ENCODE data around the gene TEX55. TPM values are rescaled to one million over a fixed set of nuclear protein-coding genes. Genes with fewer than 3 reads are reported as not detected.

TEX55 gene
- polyA plus RNA-seq, 1 donor from 2014 or later = not detected

DNA sequence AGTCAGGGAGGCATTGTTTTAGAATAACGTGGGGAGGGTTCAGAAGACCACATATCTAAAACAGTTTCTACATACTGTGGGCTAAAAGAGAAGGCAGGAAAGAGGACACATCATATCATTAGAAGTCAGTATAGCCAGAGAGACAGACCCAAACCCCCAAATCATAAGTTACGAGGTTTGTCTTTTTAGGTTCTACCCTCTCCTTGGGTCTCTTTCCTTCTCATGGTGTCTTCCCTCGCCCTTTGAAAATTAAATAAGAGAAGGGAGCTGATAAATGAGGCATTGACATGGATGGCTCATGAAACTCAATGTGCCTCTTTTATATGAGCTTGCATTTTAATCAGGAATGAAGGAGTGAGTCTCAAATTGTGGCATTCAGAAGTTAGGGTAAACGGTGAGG lies 30.8 kb downstream of the TEX55 start:
- Histone ChIP-seq H3F3A (ENCODE audit: insufficient read depth, low read length, poor library complexity, severe bottlenecking) (no peaks in the 10 kb centered on the region), H2AFZ (ENCODE audit: low read depth, low read length) (no peak overlapping the region), H3K9me3 (ENCODE audit: low read length) (no peaks in the 10 kb centered on the region), H3K27me3 (ENCODE audit: insufficient read depth, low read depth, low read length) (no peaks in the 10 kb centered on the region), H3K9ac (ENCODE audit: low read length) (no peak overlapping the region), H3K36me3 (ENCODE audit: insufficient read depth, low read length) (no peaks in the 10 kb centered on the region), H3K4me2 (ENCODE audit: low read length) (no peak overlapping the region), H3K27ac (ENCODE audit: low read length) (no peak overlapping the region), H3K4me3 (ENCODE audit: low read length) (no peak overlapping the region), H3K9me2 (ENCODE audit: insufficient read depth, low read length) (no peaks in the 10 kb centered on the region), H4K20me1 (ENCODE audit: insufficient read depth) (peaks cover 3% of the 10 kb centered on the region), H3K79me2 (replicated peaks; ENCODE audit: insufficient read depth, low read length) (no peaks in the 10 kb centered on the region)
- TF ChIP-seq, protein P1, sequence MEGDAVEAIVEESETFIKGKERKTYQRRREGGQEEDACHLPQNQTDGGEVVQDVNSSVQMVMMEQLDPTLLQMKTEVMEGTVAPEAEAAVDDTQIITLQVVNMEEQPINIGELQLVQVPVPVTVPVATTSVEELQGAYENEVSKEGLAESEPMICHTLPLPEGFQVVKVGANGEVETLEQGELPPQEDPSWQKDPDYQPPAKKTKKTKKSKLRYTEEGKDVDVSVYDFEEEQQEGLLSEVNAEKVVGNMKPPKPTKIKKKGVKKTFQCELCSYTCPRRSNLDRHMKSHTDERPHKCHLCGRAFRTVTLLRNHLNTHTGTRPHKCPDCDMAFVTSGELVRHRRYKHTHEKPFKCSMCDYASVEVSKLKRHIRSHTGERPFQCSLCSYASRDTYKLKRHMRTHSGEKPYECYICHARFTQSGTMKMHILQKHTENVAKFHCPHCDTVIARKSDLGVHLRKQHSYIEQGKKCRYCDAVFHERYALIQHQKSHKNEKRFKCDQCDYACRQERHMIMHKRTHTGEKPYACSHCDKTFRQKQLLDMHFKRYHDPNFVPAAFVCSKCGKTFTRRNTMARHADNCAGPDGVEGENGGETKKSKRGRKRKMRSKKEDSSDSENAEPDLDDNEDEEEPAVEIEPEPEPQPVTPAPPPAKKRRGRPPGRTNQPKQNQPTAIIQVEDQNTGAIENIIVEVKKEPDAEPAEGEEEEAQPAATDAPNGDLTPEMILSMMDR (IDR thresholded peaks at IDR 0.05; ENCODE audit: poor library complexity, severe bottlenecking) = no peak
- TF ChIP-seq TAF1 (IDR thresholded peaks at IDR 0.05; ENCODE audit: low read depth) (no peak), MXI1 (conservative IDR thresholded peaks at IDR 0.05; ENCODE audit: poor library complexity, severe bottlenecking) (no peak), EZH2 (IDR thresholded peaks at IDR 0.05; ENCODE audit: borderline replicate concordance, insufficient read depth, low read length, poor library complexity, severe bottlenecking) (no peak), POLR2AphosphoS5 (IDR thresholded peaks at IDR 0.05) (no peak), EP300 (conservative IDR thresholded peaks at IDR 0.05; ENCODE audit: poor library complexity, severe bottlenecking) (no peak), SMC3 (conservative IDR thresholded peaks at IDR 0.05; ENCODE audit: poor library complexity) (no peak), RAD21 (conservative IDR thresholded peaks at IDR 0.05) (no peak)
- TF ChIP-seq, protein P2, sequence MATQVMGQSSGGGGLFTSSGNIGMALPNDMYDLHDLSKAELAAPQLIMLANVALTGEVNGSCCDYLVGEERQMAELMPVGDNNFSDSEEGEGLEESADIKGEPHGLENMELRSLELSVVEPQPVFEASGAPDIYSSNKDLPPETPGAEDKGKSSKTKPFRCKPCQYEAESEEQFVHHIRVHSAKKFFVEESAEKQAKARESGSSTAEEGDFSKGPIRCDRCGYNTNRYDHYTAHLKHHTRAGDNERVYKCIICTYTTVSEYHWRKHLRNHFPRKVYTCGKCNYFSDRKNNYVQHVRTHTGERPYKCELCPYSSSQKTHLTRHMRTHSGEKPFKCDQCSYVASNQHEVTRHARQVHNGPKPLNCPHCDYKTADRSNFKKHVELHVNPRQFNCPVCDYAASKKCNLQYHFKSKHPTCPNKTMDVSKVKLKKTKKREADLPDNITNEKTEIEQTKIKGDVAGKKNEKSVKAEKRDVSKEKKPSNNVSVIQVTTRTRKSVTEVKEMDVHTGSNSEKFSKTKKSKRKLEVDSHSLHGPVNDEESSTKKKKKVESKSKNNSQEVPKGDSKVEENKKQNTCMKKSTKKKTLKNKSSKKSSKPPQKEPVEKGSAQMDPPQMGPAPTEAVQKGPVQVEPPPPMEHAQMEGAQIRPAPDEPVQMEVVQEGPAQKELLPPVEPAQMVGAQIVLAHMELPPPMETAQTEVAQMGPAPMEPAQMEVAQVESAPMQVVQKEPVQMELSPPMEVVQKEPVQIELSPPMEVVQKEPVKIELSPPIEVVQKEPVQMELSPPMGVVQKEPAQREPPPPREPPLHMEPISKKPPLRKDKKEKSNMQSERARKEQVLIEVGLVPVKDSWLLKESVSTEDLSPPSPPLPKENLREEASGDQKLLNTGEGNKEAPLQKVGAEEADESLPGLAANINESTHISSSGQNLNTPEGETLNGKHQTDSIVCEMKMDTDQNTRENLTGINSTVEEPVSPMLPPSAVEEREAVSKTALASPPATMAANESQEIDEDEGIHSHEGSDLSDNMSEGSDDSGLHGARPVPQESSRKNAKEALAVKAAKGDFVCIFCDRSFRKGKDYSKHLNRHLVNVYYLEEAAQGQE (IDR thresholded peaks at IDR 0.05; ENCODE audit: borderline replicate concordance) = no peak

DNA sequence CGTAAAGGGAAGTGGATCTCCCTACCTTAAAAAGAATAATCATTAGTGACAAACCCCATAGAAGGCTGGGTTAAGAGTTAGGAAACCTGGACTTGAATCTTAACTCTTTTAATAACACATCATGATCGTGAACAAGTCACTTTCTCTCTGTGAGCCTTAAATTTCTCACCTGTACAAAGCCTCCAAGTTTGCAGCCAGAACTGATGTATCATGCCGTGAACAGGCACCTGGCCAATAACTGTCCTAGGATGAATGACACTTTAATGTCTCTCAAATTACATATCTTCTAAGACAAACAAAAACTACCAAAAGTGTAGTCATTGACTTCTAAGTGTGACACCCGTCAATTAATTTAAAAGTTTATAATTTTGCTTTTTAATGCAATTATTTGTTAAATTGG lies 31.4 kb downstream of the TEX55 start:
- H3K79me2 ChIP-seq (replicated peaks; ENCODE audit: insufficient read depth, low read length) = no peaks in the 10 kb centered on the region
- no peaks in the 10 kb centered on the region for H3F3A ChIP-seq (ENCODE audit: insufficient read depth, low read length, poor library complexity, severe bottlenecking)
- TF ChIP-seq, protein P1 (IDR thresholded peaks at IDR 0.05; ENCODE audit: poor library complexity, severe bottlenecking) = no peak
- TF ChIP-seq SMC3 (conservative IDR thresholded peaks at IDR 0.05; ENCODE audit: poor library complexity) (no peak), EZH2 (IDR thresholded peaks at IDR 0.05; ENCODE audit: borderline replicate concordance, insufficient read depth, low read length, poor library complexity, severe bottlenecking) (no peak), MXI1 (conservative IDR thresholded peaks at IDR 0.05; ENCODE audit: poor library complexity, severe bottlenecking) (no peak), POLR2AphosphoS5 (IDR thresholded peaks at IDR 0.05) (no peak), TAF1 (IDR thresholded peaks at IDR 0.05; ENCODE audit: low read depth) (no peak), EP300 (conservative IDR thresholded peaks at IDR 0.05; ENCODE audit: poor library complexity, severe bottlenecking) (no peak), RAD21 (conservative IDR thresholded peaks at IDR 0.05) (no peak)
- TF ChIP-seq, protein P2 (IDR thresholded peaks at IDR 0.05; ENCODE audit: borderline replicate concordance) = no peak

More for the DNA sequence above, 31.4 kb downstream of the TEX55 start:
- H2AFZ ChIP-seq (ENCODE audit: low read depth, low read length) = no peak overlapping the region
- no peaks in the 10 kb centered on the region for H3K27me3 ChIP-seq (ENCODE audit: insufficient read depth, low read depth, low read length)
- H3K4me3 ChIP-seq (ENCODE audit: low read length) = no peak overlapping the region
- no peak overlapping the region for H3K4me2 ChIP-seq (ENCODE audit: low read length)
- peaks cover 3% of the 10 kb centered on the region for H4K20me1 ChIP-seq (ENCODE audit: insufficient read depth)
- H3K9ac ChIP-seq (ENCODE audit: low read length) = no peak overlapping the region
- no peak overlapping the region for H3K27ac ChIP-seq (ENCODE audit: low read length)
- H3K9me2 ChIP-seq (ENCODE audit: insufficient read depth, low read length) = no peaks in the 10 kb centered on the region
- H3K9me3 ChIP-seq (ENCODE audit: low read length) = no peaks in the 10 kb centered on the region
- no peaks in the 10 kb centered on the region for H3K36me3 ChIP-seq (ENCODE audit: insufficient read depth, low read length)

Data from neural cell (in vitro differentiated cells).